ENCODE results near the gene ERI3.

The ERI3 gene

GRCh38 chr1:44256762-44257554 lies 98.1 kb downstream of the ERI3 start:
- no peak for DNase-seq

DNA sequence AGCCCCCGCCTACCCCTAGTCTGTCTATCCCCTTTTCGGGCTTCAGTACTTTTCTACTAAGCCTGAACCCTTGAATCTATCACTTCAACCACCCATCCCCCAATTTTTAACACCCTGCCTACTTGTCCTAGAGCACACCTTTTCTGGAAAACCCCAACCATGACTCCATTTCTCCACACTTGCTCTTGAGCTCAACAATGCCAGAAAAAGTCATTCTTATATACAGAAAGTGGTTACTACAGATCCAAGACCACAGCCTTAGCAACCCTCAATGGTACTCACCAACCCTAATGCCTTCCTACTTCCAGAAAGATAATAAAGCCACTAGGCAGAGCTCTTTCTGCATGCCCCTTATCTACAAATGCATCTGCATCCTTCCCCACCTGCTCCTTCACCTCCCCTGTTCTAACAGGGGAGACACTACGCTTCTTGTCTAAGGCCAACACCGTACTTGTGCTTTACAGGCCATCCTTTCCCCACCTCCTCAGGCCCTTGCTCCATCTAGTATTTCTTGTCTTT lies 100.6 kb downstream of the ERI3 start:
- no peak for DNase-seq

- no peak for DNase-seq
These were observed 102.9 kb downstream of the ERI3 start for GRCh38 chr1:44251989-44252671.

DNA sequence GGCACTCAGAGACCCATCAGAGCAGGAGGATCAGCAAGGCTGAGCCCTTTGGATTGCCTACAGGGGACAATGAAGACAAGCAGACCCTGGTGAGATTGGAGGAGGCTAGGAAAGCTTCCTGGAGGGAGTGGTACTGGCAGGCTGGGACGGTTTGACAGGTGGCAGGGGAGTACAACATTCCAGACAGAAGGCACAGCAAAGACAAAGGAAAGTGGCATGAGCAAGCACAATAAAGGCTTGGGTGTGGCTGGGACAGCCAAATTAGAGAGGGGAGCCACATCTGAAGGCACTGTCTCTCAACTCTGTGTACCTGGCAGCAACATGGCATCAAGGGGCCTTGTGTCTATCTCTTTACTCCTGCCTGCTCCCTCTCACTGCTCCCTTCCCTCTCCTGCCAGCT lies 103.6 kb downstream of the ERI3 start:
- DNase-seq = no peak

- DNase-seq = no peak
These were observed 104.8 kb downstream of the ERI3 start for GRCh38 chr1:44250068-44250781.

- no peak for DNase-seq
These were observed 105.5 kb downstream of the ERI3 start for GRCh38 chr1:44249543-44249942.

- no peak for DNase-seq
These were observed 108.3 kb downstream of the ERI3 start for GRCh38 chr1:44246806-44247205.

- no peak for DNase-seq
These were observed 110.1 kb downstream of the ERI3 start for GRCh38 chr1:44244986-44245385.

DNA sequence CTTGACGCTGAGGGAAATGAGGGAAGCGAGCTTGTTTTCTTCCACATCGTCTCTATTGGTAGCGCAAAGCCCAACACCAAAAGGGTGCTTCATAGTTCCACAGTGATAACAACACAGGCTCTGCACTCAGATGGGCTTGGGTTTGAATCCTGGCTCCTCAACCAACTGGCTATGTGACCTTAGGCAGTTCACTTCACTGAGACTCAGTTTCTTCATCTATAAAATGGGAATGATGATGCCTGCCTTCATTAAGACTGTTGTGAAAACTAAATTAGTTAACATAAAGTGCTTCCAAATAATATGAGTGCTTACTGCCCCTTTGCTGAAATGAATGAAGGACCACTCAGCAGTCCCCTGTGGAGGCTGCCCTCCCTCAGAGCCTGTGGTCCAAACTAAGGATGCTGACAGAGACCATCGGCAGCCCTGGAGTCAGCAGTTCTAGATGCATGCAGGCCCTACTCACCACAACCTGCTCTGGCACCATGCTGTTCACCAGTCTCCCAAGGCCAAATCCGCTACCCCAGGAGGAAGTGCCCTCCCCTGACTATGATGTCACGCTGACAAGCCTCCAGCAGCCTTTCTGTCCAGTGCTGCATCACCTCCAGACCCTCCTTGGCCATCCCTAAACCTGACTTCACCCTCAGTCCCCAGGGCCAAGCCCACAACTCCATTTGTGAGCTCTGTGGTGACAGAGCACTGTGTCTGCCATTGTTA lies 111.1 kb downstream of the ERI3 start:
- no peak for DNase-seq

DNA sequence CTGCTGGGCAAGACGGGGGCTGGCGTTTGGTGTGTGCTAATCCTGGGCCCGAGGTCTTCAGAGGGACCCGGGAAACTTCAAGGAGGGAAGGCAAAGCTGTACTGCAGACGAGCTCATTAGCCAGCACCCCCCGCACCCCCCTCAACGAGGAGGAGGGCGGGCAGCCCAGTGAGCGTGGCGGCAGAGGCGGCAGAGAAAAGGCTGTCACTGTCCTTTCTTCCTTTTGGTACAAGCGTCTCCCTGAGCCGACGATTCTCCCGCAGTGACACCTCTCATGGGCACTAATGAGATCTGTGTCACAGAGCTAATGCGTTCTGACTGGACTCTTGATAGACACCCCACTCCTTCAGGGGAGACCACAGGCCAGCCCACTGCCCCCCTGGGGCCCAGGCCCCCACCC lies 112.3 kb downstream of the ERI3 start:
- no peak for DNase-seq

GRCh38 chr1:44240802-44241671 lies 114.0 kb downstream of the ERI3 start:
- DNase-seq = no peak

GRCh38 chr1:44239961-44240371 lies 115.1 kb downstream of the ERI3 start:
- no peak for DNase-seq

DNA sequence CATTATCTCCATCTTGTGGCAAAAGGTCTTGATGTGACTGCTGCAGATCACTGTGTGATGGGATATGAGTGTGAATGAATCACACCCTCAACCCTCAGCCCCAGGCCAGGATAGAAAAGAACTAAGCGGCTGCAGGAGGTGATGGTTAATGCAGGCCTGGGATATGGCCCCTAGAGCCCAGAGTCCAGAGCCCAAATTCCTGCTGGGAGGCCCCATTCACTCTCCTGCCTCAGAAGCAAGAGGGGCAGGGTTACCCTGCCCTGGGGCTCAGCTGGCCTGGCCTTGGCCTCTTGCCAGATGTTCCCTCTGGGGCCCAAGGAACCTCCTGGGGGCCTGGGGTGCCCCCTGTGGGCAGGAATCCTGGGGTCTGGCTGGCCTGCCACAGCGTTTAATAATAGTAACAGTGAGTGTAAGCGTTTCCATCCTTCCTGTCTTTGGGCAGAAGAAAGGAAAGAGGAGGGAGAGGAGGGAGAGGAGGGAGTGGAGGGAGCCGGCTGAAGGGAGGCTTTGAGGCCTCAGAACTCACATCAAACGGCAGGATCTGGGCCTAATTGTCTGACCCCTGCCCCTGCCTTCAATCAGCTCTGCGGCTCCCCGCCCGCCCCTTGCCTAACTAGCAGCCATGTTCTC lies 115.6 kb downstream of the ERI3 start:
- no peak for DNase-seq

GRCh38 chr1:44238660-44239059 lies 116.4 kb downstream of the ERI3 start:
- no peak for DNase-seq

- peak; percentile 46 for DNase-seq
These were observed 117.2 kb downstream of the ERI3 start for GRCh38 chr1:44237721-44238457.

GRCh38 chr1:44236490-44237272 lies 118.4 kb downstream of the ERI3 start:
- DNase-seq = no peak

- DNase-seq = no peak
These were observed 119.2 kb downstream of the ERI3 start for GRCh38 chr1:44235808-44236207.

- no peak for DNase-seq
These were observed 121.5 kb downstream of the ERI3 start for GRCh38 chr1:44233593-44233992.

- DNase-seq = no peak
These were observed 124.3 kb downstream of the ERI3 start for GRCh38 chr1:44230796-44231195.
